Measurements from ENCODE around the gene NCAPG2.

- TF ChIP-seq POLR2A (IDR thresholded peaks at IDR 0.05), result no peak
- TF ChIP-seq EP300 (IDR thresholded peaks at IDR 0.05), result no peak
These were observed 118.0 kb downstream of the NCAPG2 start for GRCh38 chr7:158586499-158587161.
